GM19467 (cell line): ENCODE results near the gene IRX4.

Source experiments
- ATAC-seq: cut with Tn5 transposase; IDR thresholded peaks from one replicate; pipeline ENCODE4 v1.9.1; 2021; ENCODE audit warnings: mild to moderate bottlenecking, moderate library complexity; ENCODE audit not compliant: unreplicated experiment

The IRX4 gene

DNA sequence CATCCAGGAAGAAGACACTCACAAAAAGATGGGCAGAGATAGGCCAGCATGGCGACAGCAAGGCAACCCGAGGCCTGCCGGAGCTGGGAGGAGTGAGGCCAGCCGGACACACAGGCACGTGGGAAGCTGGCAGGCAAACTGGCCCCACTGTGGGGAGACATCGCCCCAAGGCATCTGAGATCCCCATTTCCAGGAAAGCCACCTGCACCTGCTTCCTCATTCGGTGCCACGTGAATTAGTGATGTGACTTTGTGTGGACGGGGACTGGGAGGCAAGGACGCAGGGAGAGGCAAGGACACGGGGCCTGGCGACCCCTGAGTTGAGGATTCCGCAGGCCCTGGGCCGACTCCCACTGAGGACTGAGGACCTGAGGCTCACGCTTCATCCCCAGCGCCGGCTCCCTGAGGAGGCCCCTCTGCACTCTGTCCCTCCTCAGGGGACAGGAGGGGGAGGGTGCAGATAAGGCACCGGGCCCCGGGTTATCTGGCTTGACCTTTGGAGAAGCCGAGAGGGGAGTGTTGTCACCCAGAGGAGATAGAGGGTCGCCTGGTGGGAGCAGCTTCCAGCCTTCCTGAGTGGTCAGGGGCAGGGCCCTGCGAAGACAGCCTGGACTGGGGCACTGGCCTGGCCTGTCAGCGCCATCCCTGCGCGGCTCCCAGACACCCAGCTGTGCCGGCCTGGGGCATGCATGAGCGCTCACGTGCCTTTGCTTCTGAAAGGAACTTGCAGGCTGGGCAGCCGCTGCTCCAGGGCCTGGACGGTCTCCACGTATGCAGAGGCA lies 41.8 kb downstream of the IRX4 start:
- ATAC-seq, result no peak

DNA sequence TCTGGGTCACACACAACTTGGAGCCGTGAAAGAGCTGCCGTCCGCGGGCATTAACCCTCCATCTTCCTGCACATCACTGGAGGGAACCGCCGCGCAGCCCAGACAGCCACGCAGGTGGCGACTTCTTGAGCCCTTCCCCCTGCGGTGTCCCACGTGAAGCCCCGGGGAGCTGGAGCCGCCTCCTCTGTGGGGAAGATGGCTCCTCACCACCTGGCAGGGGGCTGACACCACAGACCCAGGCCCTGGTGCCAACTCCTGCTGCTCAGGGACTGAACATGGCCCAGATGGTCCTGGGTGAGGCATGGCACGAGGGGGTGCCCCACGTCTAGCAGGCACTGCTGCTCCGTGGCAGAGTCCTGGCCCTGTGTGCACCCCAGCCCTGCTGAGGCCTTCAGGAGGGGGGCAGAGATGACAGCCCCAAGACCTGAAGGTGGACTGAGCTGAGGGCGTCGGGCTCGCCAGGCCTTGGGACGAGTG lies 42.6 kb downstream of the IRX4 start:
- no peak for ATAC-seq

- ATAC-seq, result no peak
These were observed 44.7 kb downstream of the IRX4 start for GRCh38 chr5:1838013-1838412.

DNA sequence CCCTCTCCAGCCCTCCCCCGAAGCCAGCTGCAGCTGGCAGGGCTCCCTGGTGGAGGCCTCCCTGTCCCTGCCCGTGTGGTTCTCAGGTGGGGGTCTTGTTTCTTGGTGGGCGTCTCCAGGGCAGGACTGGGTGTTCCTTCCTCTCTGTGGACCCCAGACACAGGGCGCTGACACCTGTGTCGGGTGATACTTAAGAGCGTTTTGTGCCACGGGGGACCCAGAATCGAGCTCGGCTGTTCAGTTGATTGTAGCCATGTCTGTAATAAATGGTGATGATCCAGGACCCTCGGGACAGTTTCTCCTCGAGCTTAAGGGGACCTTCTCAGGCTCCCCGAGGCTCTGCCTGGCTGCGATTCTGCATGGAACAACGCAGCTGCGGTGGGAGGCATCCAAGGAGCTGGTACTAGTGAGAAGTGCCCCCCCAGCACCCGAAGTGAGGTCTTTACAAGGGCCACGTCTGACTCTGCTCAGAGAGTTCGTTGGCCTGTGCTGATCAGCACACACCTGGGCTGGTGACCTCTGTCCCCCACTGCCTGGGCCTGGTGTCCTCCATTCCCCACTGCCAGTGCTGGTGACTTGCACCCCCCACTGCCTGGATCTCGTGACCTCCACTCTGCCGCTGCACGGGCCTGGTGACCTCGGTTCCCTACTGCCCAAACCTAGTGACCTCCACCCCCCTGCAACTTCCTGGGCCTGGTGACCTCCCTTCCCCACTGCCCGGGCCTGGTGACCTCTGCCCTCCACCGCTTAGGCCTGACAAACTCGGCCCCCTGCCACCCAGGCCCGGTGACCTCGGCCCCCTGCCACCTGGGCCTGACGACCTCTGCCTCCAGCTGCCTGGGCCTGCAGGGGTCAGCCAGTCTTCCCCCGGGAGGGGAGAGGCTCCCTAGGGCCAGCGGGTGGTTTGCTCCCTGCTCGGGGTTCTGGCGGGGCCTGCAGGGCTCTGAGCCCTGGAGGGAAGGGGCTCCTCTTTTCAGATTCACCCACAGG lies 45.5 kb downstream of the IRX4 start:
- ATAC-seq, result no peak

GRCh38 chr5:1836176-1836890 lies 46.4 kb downstream of the IRX4 start:
- no peak for ATAC-seq

- ATAC-seq, result no peak
These were observed 47.3 kb downstream of the IRX4 start for GRCh38 chr5:1835431-1835830.

- ATAC-seq, result no peak
These were observed 47.9 kb downstream of the IRX4 start for GRCh38 chr5:1834721-1835429.

DNA sequence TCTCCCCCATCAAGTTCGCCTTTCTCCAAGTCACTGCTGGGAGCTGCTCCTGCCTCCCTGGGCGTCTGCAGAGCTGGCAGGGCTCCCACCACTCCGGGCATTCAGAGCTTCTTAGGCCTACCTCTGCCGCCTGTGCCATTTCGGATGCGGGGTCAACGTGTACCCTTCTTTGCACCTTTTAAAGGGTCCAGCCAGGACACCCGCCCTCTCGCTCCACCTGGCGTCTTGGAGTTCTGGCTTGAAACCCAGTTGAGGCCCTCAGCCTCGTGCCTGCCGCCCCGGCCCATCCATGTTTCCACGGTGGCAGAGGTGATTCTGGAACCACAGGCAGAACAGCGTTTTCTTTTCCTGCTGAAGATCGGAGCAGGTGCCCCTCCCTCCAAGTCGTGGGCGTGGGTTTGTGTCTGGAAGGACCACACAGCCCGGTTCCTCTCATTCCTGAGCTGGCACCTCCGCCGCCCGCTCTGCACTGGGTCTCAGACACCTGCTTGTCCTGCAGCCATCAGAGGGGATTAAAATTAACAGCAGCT lies 48.6 kb downstream of the IRX4 start:
- no peak for ATAC-seq

DNA sequence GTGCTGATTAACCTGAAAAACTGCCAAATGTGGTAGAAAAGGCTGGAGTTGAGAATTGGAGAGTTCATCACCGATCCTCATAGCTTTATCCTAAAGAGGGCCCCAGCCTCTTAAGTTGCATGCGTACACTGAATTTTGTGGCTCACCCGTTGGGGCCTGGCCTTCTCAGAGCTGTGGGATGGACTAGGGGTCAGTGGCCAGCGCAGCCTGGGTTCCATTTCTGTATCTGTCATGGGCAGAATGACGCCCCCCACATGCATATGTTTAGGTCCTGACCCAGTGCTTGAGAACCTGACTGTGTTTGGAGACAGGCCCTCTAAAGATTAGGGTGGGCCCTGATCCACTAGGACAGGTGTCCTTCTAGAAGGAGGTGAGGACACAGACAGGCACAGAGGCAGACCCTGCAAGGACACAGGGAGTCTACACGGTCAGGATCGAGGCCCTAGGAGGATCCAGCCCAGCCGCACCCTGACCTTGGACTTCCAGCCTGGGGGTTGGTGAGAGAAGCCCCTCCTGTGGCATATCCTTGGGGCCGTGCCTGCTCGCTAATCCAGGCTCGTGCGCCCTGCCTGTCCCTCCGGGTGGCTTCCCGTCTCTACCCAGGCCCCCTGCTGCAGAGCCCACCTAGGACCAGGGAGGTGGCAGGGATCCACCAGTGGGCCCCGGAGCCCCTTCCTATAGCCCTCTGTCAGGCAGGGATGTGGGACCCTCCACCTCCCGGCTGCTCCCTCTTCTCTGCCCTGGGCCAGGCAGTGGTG lies 49.3 kb downstream of the IRX4 start:
- no peak for ATAC-seq

GRCh38 chr5:1832511-1833250 lies 50.0 kb downstream of the IRX4 start:
- no peak for ATAC-seq

DNA sequence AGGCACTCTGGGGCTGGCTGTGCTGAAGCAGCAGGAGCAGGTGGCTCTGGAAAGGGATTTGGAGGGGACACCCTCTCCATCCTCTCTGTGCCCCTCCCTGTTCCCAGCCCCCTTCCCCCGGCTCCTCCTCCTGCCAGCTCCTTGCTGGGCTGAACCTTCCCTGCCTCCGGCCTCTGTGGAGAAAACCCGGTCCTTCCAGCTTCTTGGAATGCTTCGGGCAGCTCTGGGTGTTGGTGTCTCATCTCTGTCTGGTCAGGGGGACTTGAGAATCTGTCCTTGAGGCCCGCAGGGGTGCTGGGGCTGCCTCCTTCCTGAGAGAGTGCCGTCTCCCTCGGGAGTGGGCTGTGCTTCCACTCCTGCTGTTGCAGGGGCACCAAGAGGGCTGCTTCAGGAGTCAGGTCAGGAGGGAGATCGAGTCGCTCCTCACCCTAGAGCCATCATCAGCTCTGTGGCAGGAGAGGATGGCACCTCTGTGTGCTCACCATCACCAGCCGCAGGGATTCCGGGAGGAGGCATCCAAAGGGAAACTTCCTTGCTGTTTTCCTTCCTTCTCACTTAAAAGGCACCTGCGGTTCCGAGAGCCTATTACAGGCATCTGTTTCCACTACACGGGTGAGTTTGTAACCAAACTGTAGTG lies 50.9 kb downstream of the IRX4 start:
- ATAC-seq, result no peak

GRCh38 chr5:1831257-1831656 lies 51.5 kb downstream of the IRX4 start:
- ATAC-seq, result no peak

GRCh38 chr5:1830571-1831228 lies 52.0 kb downstream of the IRX4 start:
- no peak for ATAC-seq

DNA sequence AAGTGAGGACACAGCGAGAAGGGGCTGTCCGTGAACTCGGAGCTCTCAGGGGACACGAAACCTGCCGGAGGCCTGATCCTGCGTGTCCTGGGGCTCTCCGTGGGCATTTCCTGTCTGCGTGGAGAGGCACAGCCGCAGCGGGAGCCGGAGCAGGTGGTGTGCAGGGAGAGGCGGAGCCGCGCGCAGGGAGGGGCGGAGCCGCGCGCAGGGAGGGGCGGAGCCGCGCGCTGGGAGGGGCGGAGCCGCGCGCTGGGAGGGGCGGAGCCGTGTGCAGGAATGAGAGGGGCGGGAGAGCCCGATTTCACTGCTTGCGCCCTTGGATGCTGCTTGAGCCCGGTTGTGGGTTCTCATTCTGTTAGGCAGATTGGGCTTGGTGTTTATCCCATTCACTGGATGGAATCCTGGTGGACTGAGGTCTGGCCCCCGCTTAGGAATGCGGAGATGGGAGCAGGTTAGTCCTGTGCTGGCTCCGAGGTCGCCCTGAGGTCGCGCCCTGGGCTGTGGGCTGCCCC lies 54.8 kb downstream of the IRX4 start:
- ATAC-seq, result no peak
